ENCODE results near the gene DACT1.
"Not testable (repeated sequence)": the region's sequence is repeated elsewhere in the genome, so short reads cannot be mapped to it uniquely, and the experiment has no call there.

Gene DACT1, protein sequence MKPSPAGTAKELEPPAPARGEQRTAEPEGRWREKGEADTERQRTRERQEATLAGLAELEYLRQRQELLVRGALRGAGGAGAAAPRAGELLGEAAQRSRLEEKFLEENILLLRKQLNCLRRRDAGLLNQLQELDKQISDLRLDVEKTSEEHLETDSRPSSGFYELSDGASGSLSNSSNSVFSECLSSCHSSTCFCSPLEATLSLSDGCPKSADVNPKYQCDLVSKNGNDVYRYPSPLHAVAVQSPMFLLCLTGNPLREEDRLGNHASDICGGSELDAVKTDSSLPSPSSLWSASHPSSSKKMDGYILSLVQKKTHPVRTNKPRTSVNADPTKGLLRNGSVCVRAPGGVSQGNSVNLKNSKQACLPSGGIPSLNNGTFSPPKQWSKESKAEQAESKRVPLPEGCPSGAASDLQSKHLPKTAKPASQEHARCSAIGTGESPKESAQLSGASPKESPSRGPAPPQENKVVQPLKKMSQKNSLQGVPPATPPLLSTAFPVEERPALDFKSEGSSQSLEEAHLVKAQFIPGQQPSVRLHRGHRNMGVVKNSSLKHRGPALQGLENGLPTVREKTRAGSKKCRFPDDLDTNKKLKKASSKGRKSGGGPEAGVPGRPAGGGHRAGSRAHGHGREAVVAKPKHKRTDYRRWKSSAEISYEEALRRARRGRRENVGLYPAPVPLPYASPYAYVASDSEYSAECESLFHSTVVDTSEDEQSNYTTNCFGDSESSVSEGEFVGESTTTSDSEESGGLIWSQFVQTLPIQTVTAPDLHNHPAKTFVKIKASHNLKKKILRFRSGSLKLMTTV

DNA sequence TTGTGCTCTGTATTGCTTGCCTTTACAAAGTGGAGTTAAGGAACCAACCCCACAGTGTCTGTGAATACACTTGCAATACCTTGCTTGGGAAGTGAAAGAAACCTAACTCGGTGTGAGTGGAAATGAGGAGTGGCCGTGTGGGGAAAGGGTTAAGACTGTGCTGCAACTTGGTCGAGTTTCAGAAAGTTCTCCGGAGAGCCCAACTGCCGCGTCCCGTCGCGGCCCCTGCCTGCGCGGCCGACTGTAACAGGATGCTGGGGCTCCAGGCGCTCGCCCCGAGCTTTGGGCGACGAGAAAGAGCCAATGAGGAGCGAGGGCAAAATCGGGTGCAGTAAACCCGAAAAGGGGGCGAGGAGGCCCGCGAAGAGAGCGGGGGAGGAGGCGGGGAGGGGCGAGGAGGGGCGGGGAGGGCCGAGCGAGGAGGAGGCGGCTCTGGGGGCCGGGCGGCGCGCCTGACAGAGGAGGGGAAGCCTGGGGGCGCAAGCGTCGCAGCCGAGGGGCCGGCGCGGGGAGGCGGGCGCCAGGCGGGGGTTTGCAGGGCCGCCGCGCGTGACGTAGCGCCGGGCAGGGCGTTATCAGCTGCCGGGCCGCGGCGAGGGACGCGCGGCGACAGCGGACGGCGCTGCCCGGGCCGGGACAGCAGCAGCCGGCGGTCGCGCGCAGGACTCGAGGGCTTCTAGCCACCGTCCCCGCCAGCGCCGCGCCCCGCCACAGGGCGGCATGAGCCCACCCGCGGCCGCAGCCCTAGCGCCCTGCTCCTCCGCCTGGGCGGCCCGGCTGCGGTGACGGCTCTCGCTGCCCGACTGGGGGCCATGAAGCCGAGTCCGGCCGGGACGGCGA is at the start of gene DACT1:
TSS of gene DACT1 (plus strand) at position 572 of the 840 bp plus-strand sequence. CDS start at position 813, 241 bp downstream.
- no peak for DNase-seq (ENCODE audit: low read depth)

DNA sequence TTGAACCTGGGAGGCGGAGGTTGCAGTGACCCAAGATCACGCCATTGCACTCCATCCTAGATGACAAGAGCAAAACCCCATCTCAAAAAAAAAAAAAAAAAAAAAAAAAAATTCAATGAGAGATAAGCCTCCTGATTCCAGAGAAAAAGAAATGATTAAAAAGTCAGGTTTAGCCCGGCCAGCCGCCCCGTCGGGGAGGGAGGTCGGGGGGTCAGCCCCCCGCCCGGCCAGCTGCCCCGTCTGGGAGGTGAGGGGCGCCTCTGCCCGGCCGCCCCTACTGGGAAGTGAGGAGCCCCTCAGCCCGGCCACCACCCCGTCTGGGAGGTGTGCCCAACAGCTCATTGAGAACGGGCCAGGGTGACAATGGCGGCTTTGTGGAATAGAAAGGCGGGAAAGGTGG is 49.4 kb upstream of the DACT1 start:
- not testable (repeated sequence) for DNase-seq (ENCODE audit: low read depth)

DNA sequence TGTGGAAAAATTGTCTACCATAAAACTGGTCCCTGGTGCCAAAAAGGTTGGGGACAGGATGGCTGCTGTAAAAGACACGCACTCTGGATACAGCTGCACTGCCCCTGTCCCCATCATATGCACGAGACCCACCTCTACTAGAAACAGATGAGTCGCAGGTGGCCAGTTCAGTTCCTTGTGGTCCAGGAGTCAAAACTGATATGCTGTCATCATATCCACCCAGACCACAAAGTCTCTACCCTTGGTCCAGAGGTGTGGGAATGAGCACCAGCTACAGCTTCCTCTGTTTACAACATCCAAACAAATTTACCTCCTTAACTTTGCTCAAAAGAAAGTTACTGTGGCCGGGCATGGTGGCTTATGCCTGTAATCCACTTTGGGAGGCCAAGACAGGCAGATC is 43.8 kb upstream of the DACT1 start:
- DNase-seq (ENCODE audit: low read depth) = no peak

DNA sequence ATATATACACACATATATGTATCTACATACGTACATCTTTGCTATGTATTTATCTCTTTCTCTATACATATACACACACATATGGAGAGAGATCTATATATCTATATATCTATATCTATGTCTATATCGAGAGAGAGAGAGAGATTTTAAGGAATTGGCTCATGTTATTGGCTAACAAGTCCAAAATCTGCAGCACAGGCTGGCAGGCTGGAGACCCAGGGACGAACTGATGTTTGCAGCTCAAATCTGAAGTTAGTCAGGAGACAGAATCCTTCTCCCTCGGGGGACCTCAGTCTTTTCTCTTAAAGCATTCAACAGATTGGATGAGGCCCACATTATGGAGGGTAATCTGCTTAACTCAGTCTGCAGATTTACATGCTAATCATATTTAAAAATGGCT is 40.7 kb upstream of the DACT1 start:
- DNase-seq (ENCODE audit: low read depth) = no peak

DNA sequence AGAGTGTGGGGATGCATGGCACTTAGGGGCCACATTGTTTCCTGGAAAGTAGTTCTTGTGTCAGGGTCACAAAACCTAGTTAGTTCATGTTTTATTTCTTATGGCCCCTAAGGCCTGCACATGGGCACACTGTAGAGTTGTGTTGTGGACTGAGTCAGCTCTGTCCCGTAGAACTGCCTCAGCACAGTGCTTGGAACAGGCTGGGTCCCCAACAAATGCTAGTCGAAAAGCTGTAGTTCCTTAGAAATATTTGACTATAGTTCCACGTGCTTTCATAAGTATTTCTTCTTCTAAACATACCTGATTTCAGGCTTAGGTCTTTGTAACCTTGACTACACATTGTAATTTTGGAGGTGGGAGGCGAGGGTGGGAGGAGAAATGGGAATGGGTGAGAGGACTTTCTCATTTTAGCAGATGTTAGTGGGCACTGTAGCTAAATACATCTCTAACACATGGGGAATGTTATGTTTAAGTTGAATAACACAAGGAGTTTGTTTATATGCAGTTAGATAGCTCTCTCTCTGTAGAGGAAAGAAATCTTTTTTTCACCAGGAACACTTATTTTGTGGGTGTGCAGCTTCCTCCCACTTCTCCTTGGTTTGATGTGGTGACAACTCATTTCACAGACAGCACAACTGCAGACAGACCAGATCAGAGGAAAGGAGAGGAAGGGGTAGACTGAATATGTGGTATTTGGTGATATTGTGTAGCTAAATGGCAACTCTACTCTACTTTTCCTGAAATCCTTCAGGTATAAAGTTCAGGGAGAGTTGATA is 39.5 kb upstream of the DACT1 start:
- DNase-seq (ENCODE audit: low read depth) = no peak

DNA sequence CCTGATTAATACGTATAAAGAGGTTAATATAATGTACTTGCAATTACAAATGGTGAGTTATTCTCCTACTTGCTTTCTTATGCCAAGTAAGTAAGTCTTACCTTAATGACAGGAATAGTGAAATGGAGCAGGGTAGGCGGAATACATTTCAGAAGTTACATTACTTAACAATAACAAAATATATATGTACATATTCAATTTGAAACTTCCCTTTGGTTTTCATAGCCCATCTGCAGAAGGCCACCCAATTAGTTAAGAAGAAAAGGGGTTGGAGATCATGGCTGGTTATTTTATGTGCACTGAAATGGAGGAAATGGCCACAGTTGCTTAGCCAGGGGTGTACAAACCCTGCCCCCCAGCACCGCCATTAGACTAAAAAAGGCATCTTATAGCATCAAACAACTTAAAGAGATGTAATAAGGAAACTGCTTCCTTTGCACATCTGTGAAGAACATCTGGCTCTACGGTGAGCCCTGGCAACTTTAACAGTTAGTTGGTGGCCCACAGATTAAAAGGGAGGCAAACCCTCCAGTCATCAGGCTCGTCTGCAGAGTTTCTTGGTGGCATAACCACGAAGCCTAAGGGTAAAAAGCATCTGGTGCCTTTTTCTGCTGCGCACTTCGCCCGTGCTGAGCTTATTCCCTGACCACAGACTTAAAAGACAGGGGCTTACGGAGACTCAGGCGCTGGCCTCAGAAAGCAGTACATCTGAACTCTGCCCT is 38.8 kb upstream of the DACT1 start:
- DNase-seq (ENCODE audit: low read depth) = no peak

DNA sequence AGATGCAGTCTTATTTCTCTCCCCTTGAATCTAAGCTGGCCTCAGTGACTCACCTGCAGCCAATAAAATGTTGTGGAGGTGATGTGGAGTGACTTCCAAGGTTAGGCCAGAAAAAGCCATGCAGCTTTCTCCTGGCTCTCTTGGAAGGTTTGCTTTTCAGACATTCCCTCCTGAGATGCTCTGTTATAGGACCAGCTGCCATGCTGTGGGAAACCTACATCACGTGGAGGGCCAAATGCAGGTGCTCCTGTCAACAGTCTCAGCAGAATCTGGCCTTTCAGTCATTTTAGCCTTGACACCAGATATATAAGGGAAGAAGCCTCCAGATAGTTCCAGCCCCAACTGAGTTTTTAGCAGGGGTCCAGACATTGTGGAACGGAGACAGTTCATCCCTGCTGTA is 38.1 kb upstream of the DACT1 start:
- no peak for DNase-seq (ENCODE audit: low read depth)

DNA sequence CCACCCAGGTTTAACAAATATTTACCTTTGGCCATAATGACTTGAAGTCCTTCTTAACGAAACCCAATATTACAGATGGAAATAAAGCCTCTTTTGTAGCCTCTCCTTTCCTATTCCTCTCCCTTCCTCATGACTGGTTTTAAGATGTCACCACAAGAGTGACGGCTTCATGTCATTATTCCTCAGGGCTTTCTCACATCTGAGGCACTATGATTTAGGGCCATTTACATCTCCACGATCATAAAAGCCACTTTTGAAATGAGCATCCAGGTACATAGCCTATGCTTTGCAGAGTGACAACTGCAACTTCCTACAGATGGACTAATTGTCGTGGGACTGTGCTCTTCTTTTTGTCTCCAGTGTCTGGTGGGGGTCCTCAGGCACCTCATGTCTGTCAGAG is 32.3 kb upstream of the DACT1 start:
- DNase-seq (ENCODE audit: low read depth) = no peak

DNA sequence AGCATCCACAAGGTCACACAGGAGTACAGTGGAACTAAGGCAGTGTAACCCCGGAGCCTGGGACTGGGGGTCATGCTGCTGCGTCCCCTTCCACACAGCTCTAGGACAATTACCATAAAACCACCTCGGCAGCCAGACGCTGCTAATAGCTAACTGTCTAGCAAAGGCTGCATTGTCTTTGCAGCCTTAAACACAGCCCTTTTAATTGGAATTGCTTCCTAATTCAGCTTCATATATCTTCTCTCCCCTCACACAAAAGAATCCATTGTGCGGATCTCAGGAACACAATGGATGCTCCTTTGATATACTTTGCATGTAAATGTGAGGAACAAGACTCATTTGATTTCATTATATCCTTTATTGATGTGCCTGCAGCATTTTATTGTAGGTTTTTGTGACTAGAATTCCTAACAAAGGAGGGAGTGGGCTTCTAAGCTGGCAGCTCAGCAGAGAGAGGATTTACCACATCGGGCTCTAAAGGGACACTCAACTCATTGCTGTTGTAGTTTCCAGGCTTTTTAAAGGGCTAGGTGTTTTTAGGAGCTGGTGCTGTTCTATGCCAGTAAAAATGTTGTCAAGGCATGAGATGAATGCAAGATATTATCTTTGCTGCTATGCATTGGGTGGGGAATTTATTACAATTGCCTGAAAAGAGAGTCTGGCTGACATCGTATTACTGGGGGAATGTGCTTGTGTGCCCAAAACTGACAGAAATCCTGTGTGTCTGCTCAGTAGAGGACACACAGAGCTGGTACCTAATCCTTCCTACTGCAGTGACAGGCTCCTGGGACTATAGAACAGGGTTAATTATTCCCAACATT is 30.4 kb upstream of the DACT1 start:
- DNase-seq (ENCODE audit: low read depth) = no peak

DNA sequence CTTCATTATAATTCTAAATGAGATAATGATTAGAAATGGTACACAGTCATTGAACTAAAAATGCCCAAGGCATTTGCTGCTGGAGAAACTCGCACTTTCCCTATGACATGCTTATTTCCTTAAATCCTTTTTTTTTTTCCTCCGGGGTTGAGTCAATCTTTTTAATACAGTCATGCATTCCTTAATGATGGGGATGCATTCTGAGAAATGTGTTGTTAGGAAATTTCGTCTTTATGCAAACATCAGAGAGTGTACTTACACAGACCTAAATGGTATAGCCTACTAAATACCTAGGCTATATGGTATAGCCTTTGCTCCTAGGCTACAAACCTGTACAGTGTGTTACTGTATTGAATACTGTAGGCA is 29.8 kb upstream of the DACT1 start:
- DNase-seq (ENCODE audit: low read depth) = no peak

DNA sequence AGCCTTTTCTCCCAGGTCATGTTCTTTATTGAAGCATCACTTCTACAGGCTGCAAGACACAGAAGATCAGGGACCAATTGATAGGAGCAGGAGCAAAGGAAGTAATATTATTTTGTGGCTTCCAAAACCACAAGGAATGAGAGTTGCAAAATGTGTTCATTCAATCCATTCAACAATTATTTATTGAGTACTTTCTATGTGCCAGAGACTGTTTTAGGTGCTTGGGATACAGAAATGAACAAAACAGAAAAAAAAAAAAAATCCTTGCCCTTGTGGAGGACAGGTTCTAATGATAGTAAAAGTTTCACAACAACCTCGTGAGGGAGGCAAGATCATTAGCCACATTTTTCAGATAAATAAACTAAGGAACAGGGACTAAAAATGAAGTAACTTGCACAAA is 20.1 kb upstream of the DACT1 start:
- DNase-seq (ENCODE audit: low read depth) = no peak

DNA sequence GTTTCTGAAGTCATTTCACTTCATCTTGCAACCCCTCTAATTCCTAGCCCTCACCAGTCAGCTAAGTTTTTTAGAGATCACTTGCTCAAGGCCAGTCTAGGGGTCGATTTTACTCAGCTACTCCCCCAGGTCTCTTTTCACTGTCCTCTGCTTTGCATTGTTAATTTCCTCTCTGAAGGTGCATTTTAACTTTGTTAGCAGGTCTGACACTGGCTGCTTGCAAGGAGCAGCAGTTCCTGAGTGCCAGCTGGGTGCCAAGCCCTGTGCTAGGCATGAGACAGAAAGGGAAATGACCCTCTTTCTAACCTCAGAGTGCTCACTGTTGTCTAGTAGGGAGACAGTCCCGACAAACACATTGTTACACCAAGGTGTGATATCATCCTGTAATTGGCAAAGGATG is 17.8 kb upstream of the DACT1 start:
- DNase-seq (ENCODE audit: low read depth) = no peak

DNA sequence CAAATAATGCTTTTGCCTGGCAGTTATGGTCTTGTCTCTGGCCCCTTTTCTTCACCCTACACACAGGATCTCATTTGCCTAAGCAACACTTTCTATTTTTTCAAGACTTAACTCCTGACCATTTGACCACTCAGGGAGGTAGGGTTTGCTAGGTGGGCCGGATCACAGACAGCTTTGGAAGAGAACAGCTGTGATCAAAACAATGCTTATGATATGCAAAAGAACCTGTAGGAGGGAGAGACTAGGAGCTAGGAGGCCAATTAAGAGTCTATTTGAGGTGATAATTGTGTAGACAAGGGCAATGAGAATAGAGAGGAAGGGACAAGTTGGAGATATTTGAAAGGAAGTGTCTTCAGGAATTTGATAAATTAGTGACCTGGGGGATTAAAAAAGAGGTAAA is 12.3 kb upstream of the DACT1 start:
- no peak for DNase-seq (ENCODE audit: low read depth)

DNA sequence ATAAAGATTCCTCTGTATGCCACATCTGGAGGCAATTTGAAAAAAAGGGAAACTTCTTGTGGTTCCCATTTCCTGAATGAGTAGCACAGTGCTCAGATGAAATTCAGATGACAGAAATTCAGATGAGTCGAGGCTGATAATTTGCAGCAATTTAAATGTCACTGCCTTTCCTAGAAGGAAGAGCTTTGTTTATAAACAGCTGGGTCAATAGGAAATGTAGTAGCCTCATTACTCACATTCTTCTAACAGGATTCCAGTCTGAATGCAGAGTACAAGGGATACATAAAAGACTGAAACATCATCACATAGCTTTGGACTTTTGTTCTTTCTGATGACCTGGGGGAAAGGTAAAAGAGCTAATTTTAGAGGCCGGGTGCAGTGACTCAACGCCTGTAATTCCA is 11.3 kb upstream of the DACT1 start:
- no peak for DNase-seq (ENCODE audit: low read depth)

DNA sequence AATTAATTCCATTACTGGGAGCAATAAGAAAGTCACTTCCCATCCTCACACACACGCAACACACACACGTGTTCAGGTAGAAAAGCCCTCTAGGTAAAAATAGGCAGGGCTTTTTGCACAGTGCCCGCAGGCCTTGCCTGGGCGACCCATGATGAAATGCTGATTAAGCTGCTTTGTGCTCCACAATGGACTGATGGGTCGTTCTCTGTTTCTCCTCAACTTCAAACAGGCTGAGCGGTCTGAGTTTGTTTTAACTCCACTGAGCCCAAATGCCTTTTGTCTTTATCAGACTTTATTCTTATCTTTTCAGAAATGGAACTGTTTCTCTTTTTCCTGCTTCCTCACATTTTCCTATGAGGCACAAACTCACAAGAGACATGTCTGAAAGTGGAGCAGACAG is 9.4 kb upstream of the DACT1 start:
- no peak for DNase-seq (ENCODE audit: low read depth)

DNA sequence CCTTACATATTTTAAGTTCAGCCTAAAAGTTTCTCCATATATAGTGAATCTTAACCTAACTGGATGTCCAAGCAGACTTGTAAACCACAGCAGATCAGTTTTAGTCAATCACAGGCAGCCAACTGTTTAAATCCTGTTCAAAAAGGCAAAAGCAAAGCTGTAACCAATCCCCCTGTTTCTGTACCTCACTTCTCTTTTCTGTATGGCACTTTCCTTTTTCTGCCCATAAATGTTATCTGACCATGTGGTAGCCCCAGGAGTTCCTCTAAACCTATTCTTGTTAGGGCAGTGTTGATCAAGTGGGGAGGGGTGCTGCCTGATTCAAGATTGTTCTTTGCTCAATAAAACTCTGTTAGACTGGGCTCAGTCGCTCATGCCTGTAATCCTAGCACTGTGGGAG is 8.5 kb upstream of the DACT1 start:
- DNase-seq (ENCODE audit: low read depth) = no peak

DNA sequence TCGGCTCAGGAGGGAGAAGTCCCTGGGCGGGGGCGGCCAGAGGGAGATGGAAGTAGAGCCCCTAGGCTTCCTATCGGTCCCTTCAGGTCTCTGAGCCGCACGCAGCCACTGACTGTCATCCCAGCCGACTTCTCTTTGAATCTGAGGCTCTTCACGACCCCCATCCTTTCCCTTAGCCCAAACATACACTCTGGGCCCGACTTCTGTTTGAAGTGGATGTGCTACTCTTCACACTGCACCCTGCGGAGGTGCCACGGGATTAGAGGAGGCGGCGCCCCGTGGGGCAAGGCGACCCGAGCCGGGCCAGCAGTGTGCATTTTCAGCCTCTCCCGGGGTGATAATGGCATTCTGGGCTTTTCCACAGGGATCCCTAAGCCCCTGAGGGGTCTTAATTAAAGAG is 6.0 kb upstream of the DACT1 start:
- DNase-seq (ENCODE audit: low read depth) = no peak

DNA sequence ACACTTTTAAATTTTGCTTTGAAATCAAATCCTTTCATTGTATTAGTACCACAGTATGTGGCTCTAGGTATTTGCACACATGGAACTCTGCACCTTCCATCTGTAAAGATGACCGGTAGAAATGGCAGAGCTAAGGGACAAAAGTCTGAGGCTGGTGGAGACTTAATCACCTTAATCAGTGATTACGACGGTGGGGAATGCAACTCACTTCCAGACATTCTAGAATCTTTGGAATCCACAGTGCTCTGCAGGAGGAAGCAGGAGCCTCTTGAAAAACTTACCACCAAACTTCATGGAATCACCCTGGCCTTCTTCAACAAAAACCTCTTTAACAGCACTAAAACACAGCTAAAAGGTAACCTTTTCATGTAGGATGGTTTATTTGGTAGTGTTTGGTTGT is 3.9 kb upstream of the DACT1 start:
- DNase-seq (ENCODE audit: low read depth) = no peak

DNA sequence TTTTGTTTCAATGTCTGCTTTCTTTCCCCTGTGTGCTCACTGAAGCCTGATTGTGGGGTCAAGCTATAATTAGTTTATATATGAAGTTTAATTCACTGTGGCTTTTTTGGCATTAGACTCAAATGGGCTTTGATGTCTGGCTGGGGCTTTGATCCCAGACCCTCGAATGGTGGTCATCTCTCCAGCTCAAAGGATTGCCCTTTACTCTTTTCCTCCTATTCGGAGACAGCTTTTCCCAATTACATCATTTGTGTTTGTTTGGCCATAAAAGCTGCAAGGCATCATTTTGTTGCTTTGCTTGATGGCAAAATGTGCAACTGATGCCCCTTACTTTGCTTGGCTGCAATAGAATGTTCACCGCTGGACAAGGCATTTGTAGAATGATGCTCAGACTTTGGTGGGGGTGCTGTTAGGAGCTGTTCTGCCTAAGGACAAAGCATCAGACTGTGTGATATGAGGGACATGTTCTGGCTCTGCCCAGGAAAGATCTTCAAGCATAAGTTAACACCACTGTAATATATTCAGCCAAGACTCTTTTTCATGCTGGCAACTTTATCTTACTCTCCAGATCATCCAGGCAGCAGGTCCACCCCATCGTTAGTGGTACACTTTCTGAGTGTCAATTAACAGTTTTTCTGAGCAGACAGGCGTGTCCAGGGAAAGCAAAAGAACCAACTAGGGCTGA is 3.2 kb upstream of the DACT1 start:
- no peak for DNase-seq (ENCODE audit: low read depth)

All from activated T-helper 1 cell treated with Interleukin-2 at 50 U/mL for 16 hours (primary cell).